GM10266 (cell line): ENCODE measurements around the gene MITF.

Experiments
- DNase-seq: peaks from one replicate; pipeline ENCODE4 v3.0.0; 2012; ENCODE audit errors: extremely low spot score
- CTCF ChIP-seq: IDR thresholded peaks from 2 replicates; pipeline ENCODE4 v1.5.1; 2012; ENCODE audit warnings: mild to moderate bottlenecking, low read depth; ENCODE audit not compliant: control insufficient read depth, insufficient read depth; ENCODE audit errors: missing control alignments

MITF gene

DNA sequence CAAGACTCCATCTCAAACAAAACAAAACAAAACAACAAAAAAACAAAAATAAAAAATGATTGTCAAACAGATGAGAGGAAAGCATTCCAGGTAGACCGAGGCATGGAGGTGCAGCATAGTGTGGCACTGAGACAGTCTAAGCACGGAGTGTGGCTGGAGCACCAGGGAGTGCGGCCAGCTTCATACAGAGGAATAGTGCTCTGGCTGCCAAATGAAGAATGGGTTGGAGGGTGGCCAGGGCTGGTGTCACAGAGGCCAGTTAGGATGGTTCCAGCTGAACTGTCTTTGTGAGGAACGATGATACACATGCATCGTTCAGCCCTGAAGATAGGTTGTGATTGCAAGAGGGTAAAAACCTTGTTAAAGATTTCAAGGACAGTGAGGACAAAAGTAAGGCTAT is 28.3 kb downstream of the MITF start:
- no peak for DNase-seq

GRCh38 chr3:69768438-69768837 is 29.2 kb downstream of the MITF start:
- DNase-seq = no peak
- no peak for TF ChIP-seq CTCF

More for the DNA sequence above, 28.3 kb downstream of the MITF start:
- no peak for TF ChIP-seq CTCF

DNA sequence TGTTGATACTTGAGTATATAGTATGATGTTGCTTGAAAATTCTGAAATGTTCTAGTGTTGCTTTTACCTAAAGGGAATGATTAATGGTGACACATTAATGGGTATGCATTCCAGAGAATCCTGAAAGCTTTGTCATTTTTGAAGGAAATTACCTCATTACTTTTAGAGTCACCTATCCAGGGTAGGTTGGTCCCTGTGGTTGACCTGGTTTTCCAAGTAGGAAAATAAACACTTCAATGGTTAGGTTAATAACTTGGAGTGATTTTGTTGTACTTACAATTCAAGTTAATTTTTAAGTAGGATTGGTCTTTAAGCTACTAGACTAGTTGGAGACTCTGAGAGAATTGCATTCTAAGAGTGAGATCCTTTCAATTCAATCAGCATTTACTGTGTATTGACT is 31.0 kb downstream of the MITF start:
- TF ChIP-seq CTCF = no peak
- DNase-seq = no peak

GRCh38 chr3:69770976-69771634 is 31.8 kb downstream of the MITF start:
- no peak for DNase-seq
- no peak for TF ChIP-seq CTCF

DNA sequence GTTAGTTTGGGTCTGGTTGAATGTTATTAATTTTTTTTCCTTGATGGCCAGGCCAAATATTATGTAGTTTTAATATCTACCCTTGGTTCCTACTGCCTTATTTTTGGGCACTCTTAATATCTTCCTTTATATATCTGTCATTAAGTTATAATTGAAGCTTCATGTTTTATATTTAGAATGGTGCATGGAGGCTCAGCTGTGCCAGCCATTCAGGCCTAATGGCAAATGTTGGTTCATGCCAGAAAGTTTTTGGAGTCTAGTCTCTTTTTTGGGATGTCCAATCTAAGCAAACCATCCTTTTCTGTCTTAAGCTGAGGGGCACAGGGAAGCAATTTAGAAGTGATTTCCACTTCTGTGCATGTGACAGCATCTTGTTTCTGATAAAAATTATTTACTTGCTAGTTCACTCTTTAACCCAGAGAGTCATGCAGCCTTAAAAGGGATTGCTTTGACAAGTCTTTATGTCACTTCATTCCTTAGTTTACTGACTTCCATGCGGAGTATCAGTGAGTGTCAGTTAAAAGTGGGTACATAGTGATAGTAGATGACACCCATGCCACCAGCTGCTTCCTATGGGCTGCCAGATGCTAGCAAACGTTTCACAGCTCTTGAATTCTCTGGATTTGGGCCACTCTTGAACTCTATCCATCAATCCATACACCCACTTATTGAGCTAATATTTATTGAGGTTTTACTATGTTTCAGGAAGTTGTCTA is 33.0 kb downstream of the MITF start:
- TF ChIP-seq CTCF = no peak

DNA sequence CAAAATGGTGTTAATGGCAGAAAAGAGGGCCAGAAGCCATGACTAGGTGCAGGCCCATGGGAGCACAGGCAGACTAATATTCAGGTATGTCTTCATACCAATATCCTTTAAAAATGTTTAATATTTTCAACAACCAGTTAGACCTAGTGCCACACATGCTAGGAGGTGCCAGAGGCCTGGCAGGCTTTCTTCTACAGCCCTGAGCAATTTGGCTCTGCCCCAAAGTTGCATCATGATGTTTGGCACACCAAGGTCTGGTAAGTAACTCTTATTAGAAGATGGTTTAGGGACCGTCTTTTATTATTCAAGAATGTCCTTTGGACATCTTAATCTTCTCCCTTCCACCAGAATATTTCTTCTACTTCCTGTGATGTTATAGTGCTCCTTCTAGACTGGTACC is 34.8 kb downstream of the MITF start:
- TF ChIP-seq CTCF = no peak
- DNase-seq = no peak

More for the DNA sequence above, 33.0 kb downstream of the MITF start:
- no peak for DNase-seq

DNA sequence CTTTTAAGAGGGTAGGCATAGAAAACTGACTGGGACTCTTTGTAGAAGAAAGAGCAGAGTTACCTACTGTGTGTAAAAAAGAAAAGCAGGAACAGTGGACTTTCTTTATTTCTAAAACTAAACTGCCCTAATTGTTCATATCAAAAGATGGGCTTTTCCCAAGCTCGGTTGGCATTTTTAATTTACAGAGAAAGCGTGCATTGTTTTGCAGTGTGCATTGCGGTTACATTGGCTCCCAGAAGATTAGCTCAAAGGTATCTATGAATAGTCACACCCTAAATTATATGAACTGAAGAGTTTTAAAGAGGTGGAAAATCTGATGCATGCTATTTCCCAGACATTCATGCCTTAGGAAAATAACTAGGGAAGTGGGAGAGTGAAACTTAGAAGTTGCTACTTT is 36.5 kb downstream of the MITF start:
- DNase-seq = no peak
- no peak for TF ChIP-seq CTCF
